GM23338 (cell line): ENCODE measurements around the gene ARHGAP19. TPM values are rescaled to one million over a fixed set of nuclear protein-coding genes. Genes with fewer than 3 reads are reported as not detected.

Experiments
- ATAC-seq: fragments of 200-7000 bp; cut with Tn5 transposase; 3 replicates; pipeline ENCODE4 v1.9.1; 2020
- DNase-seq: peaks from one replicate; pipeline ENCODE4 v3.0.0-alpha.2; 2015; ENCODE audit warnings: low spot score
- H2AFZ ChIP-seq: fragments of 200-600 bp; sonication (generic); 2 replicates; pipeline ENCODE4 v1.8.0; 2016; ENCODE audit warnings: antibody characterized with exemption, mild to moderate bottlenecking, moderate library complexity
- H3F3A ChIP-seq: fragments of 200-600 bp; sonication (generic); replicated peaks from 2 replicates; pipeline ENCODE4 v1.8.0; 2017; ENCODE audit warnings: antibody characterized with exemption, mixed run types, low read depth
- H3K27ac ChIP-seq: fragments of 200-600 bp; sonication (generic); 2 replicates; pipeline ENCODE4 v1.6.1; 2016; ENCODE audit warnings: low read depth
- H3K27me3 ChIP-seq: fragments of 200-600 bp; sonication (generic); 2 replicates; pipeline ENCODE4 v1.8.0; 2016; ENCODE audit warnings: mild to moderate bottlenecking, mixed run types, moderate library complexity; ENCODE audit not compliant: insufficient read depth
- H3K36me3 ChIP-seq: fragments of 200-600 bp; sonication (generic); 2 replicates; pipeline ENCODE4 v1.8.0; 2016; ENCODE audit warnings: mild to moderate bottlenecking; ENCODE audit not compliant: insufficient read depth
- H3K4me1 ChIP-seq: fragments of 200-600 bp; sonication (generic); 2 replicates; pipeline ENCODE4 v1.8.0; 2016; ENCODE audit warnings: mild to moderate bottlenecking, moderate library complexity; ENCODE audit not compliant: insufficient read depth
- H3K4me2 ChIP-seq: fragments of 200-600 bp; sonication (generic); 2 replicates; pipeline ENCODE4 v1.7.1; 2017; ENCODE audit warnings: mixed run types
- H3K4me3 ChIP-seq: fragments of 200-600 bp; sonication (generic); 2 replicates; pipeline ENCODE4 v1.6.1; 2016; ENCODE audit warnings: mixed run types
- H3K79me2 ChIP-seq: fragments of 200-600 bp; sonication (generic); replicated peaks from 2 replicates; pipeline ENCODE4 v1.8.0; 2017; ENCODE audit warnings: mild to moderate bottlenecking; ENCODE audit not compliant: insufficient read depth
- H3K9me2 ChIP-seq: fragments of 200-600 bp; sonication (generic); 2 replicates; pipeline ENCODE4 v1.8.0; 2017; ENCODE audit not compliant: insufficient read depth
- H4K20me1 ChIP-seq: fragments of 200-600 bp; sonication (generic); replicated peaks from 2 replicates; pipeline ENCODE4 v1.8.0; 2017; ENCODE audit warnings: mild to moderate bottlenecking; ENCODE audit not compliant: insufficient read depth
- H3K27ac Mint-ChIP-seq: 2 replicates; pipeline ENCODE4 v1.8.0; 2020; ENCODE audit warnings: inconsistent platforms, mild to moderate bottlenecking, moderate library complexity, mixed read lengths
- H3K27me3 Mint-ChIP-seq: 3 replicates; pipeline ENCODE4 v1.8.0; 2022; ENCODE audit warnings: low read depth, mild to moderate bottlenecking, moderate library complexity, mixed read lengths, inconsistent platforms; ENCODE audit not compliant: insufficient read depth, poor library complexity
- H3K36me3 Mint-ChIP-seq: 3 replicates; pipeline ENCODE4 v1.8.0; 2021; ENCODE audit warnings: low read depth, mild to moderate bottlenecking, inconsistent platforms, moderate library complexity, mixed read lengths
- H3K4me1 Mint-ChIP-seq: 3 replicates; pipeline ENCODE4 v1.8.0; 2020; ENCODE audit warnings: mild to moderate bottlenecking, inconsistent platforms, mixed read lengths
- H3K4me3 Mint-ChIP-seq: 3 replicates; pipeline ENCODE4 v1.8.0; 2021; ENCODE audit warnings: moderate library complexity, mild to moderate bottlenecking, inconsistent platforms, mixed read lengths
- H3K9me3 Mint-ChIP-seq: 3 replicates; pipeline ENCODE4 v1.8.0; 2020; ENCODE audit warnings: moderate library complexity, mild to moderate bottlenecking, inconsistent platforms, mixed read lengths
- EZH2 ChIP-seq: fragments of 200-600 bp; sonication (generic); IDR thresholded peaks from one replicate; pipeline ENCODE4 v1.8.0; 2017; ENCODE audit warnings: antibody characterized with exemption, mild to moderate bottlenecking, low read depth; ENCODE audit not compliant: unreplicated experiment
- EZH2phosphoT487 ChIP-seq: fragments of 200-600 bp; sonication (generic); IDR thresholded peaks from one replicate; pipeline ENCODE4 v1.8.1; 2018; ENCODE audit warnings: antibody characterized with exemption; ENCODE audit not compliant: unreplicated experiment
- NANOG ChIP-seq: IDR thresholded peaks from 2 replicates; pipeline ENCODE4 v1.6.1; 2016; ENCODE audit warnings: antibody characterized with exemption, borderline replicate concordance
- POLR2AphosphoS5 ChIP-seq: IDR thresholded peaks from 2 replicates; pipeline ENCODE4 v1.6.1; 2016; ENCODE audit warnings: antibody characterized with exemption, low read depth
- REST ChIP-seq: IDR thresholded peaks from one replicate; pipeline ENCODE4 v1.6.1; 2018; ENCODE audit warnings: antibody characterized with exemption; ENCODE audit not compliant: unreplicated experiment
- ZNF114 ChIP-seq: fragments of 250-450 bp; sonication (Bioruptor Pico); IDR thresholded peaks from 2 replicates; pipeline ENCODE4 v1.5.0; 2020; ENCODE audit warnings: mild to moderate bottlenecking, moderate library complexity
- ZNF331 ChIP-seq: fragments of 250-450 bp; sonication (Bioruptor Pico); IDR thresholded peaks from 2 replicates; pipeline ENCODE4 v1.5.0; 2020; ENCODE audit warnings: low read depth, mild to moderate bottlenecking, moderate library complexity
- ZNF462 ChIP-seq: fragments of 250-450 bp; sonication (Bioruptor Pico); IDR thresholded peaks from 2 replicates; pipeline ENCODE4 v1.5.0; 2020; ENCODE audit warnings: mild to moderate bottlenecking, moderate library complexity
- polyA plus RNA-seq: library from polyadenylated mRNA; unstranded; fragments of >200 nt; fragmentation: Nextera tagmentation; extraction: Ambion mirVana; gene quantifications from 2 replicates; pipeline ENCODE4 v1.2.1, GENCODE V29; 2016
- total RNA-seq: library from RNA; depleted of rRNA; stranded (reverse); fragments of >200 nt; shearing (Covaris generic); gene quantifications from 2 replicates; pipeline ENCODE4 v1.2.3, GENCODE V29; 2014

ARHGAP19 gene
- total and polyA plus RNA-seq, 2 experiments from 2014 or later: 11.5 to 38.8 TPM

- H3K36me3 Mint-ChIP-seq: no peaks in the 10 kb centered on the region; the same call in 1 of the 3 replicates
- DNase-seq (no peak), ATAC-seq (no peak)
- TF ChIP-seq REST: no peak
- TF ChIP-seq EZH2: no peak
- TF ChIP-seq EZH2phosphoT487: no peak
- TF ChIP-seq POLR2AphosphoS5: no peak
- TF ChIP-seq ZNF462 (CRISPR knock-in tag): no peak
- TF ChIP-seq ZNF114: no peak
- no peak for TF ChIP-seq ZNF331 (CRISPR knock-in tag)
- TF ChIP-seq NANOG: no peak
- Histone ChIP-seq H2AFZ (no peak overlapping the region), H3K4me2 (no peak overlapping the region), H3K79me2 (no peaks in the 10 kb centered on the region), H3F3A (no peaks in the 10 kb centered on the region), H3K27ac (no peak overlapping the region), H3K4me3 (no peak overlapping the region), H4K20me1 (no peaks in the 10 kb centered on the region), H3K36me3 (peaks cover 5% of the 10 kb centered on the region; the same call in 1 of the 2 replicates), H3K9me2 (no peaks in the 10 kb centered on the region), H3K4me1 (peaks cover 8% of the 10 kb centered on the region), H3K27me3 (no peaks in the 10 kb centered on the region)
- H3K9me3 Mint-ChIP-seq: no peaks in the 10 kb centered on the region
- H3K4me1 Mint-ChIP-seq: peaks cover 5% of the 10 kb centered on the region; the same call in 1 of the 3 replicates
- H3K4me3 Mint-ChIP-seq: no peak overlapping the region
- no peaks in the 10 kb centered on the region for H3K27me3 Mint-ChIP-seq
- no peak overlapping the region for H3K27ac Mint-ChIP-seq
Observed at GRCh38 chr10:97235353-97235752, 57.1 kb downstream of the ARHGAP19 start.
